Stomach (tissue), 9 donors: Measurements from ENCODE around the gene GALM. TPM values are rescaled to one million over a fixed set of nuclear protein-coding genes. Genes with fewer than 3 reads are reported as not detected.
"Not testable (repeated sequence)": the region's sequence is repeated elsewhere in the genome, so short reads cannot be mapped to it uniquely, and the experiment has no call there.

ENCODE experiments used
- DNase-seq, 2 donors: peaks; one replicate each; pipeline versions ENCODE4 v3.0.0 to v3.0.0-alpha.2; 2013 to 2019
- H3K27ac ChIP-seq, 5 donors: fragments of 200-600 bp in 4 of 5; sonication (generic) in 4 of 5; one replicate each; pipeline ENCODE4 v1.5.1; 2013 to 2019; ENCODE audit warnings: mild to moderate bottlenecking in 1 of 5, moderate library complexity in 1 of 5
- H3K27me3 ChIP-seq, 3 donors: fragments of 200-600 bp; sonication (generic); one replicate each; pipeline ENCODE4 v1.5.1; 2017 to 2019; ENCODE audit warnings: mixed run types in 1 of 3
- H3K36me3 ChIP-seq, 4 donors: fragments of 200-600 bp; sonication (generic); 1 replicate in 3 of 4; 2 replicates in 1 of 4; pipeline ENCODE4 v1.5.1; 2016 to 2019
- H3K4me1 ChIP-seq, 4 donors: fragments of 200-600 bp; sonication (generic); one replicate each; pipeline ENCODE4 v1.5.1; 2016 to 2019
- H3K4me3 ChIP-seq, 4 donors: fragments of 200-600 bp; sonication (generic) in 3 of 4; one replicate each; pipeline ENCODE4 v1.5.1; 2016 to 2019; ENCODE audit warnings: mild to moderate bottlenecking in 1 of 4
- H3K9me3 ChIP-seq, 4 donors: fragments of 200-600 bp; sonication (generic); one replicate each; pipeline ENCODE4 v1.5.1; 2016 to 2019
- EP300 ChIP-seq: sonication (generic); formaldehyde crosslinking; IDR thresholded peaks from one replicate; pipeline ENCODE4 v1.6.1; 2017; ENCODE audit warnings: antibody characterized with exemption
- POLR2A ChIP-seq, 4 donors: fragments of 450-650 bp; IDR thresholded peaks; one replicate each; pipeline ENCODE4 v1.6.1; 2016; ENCODE audit warnings: antibody characterized with exemption in 4 of 4, control low read depth in 2 of 4, mild to moderate bottlenecking in 1 of 4, moderate library complexity in 1 of 4
- POLR2AphosphoS5 ChIP-seq, 3 donors: sonication (generic); formaldehyde crosslinking; IDR thresholded peaks; one replicate each; pipeline ENCODE4 v1.6.1; 2016; ENCODE audit warnings: antibody characterized with exemption in 3 of 3
- WGBS, 5 donors: extraction: QIAGEN DNeasy Blood & Tissue Kit in 3 of 5; methylation state at CpG; one replicate each; pipeline versions ENCODE4 v1.1.5 to v1.1.7; 2013 to 2018; 5-methylcytosine and 5-hydroxymethylcytosine counted together
- intact Hi-C: fragments of 100-400 bp; cut with DNase I; formaldehyde crosslinking; loops from one replicate; pipeline ENCODE4 v1.15.1; 2023; ENCODE audit warnings: low total_unique reads
- polyA plus RNA-seq, 3 donors: library from polyadenylated mRNA; stranded (reverse); fragments of 200-250 nt; gene quantifications; one replicate each; pipeline ENCODE4 v1.2.3, GENCODE V29; 2013
- total RNA-seq, 5 donors: library from RNA; depleted of rRNA; stranded (reverse); fragments of >200 nt; gene quantifications; one replicate each; pipeline versions ENCODE4 v1.1.0 to v1.2.3, GENCODE V29; 2014 to 2016
- TF ChIP-seq, protein P1 (sequence below), 7 experiments: fragments of 450-650 bp in 4 of 7; fragments of 200-600 bp in 3 of 7; sonication (generic) in 3 of 7; IDR thresholded peaks; one replicate each; pipeline ENCODE4 v1.5.1; 2016 to 2019; ENCODE audit warnings: antibody characterized with exemption in 7 of 7, control low read depth in 2 of 7, mild to moderate bottlenecking in 1 of 7
- donor health status: healthy with polysubstance abuse.
- donor health status: Bipolar disorder and iron deficiency.
- donor health status: healthy.

GALM gene
- total and polyA plus RNA-seq, 8 donors, result 2.2 to 17.8 (median 9.3) TPM; not detected in 1

DNA sequence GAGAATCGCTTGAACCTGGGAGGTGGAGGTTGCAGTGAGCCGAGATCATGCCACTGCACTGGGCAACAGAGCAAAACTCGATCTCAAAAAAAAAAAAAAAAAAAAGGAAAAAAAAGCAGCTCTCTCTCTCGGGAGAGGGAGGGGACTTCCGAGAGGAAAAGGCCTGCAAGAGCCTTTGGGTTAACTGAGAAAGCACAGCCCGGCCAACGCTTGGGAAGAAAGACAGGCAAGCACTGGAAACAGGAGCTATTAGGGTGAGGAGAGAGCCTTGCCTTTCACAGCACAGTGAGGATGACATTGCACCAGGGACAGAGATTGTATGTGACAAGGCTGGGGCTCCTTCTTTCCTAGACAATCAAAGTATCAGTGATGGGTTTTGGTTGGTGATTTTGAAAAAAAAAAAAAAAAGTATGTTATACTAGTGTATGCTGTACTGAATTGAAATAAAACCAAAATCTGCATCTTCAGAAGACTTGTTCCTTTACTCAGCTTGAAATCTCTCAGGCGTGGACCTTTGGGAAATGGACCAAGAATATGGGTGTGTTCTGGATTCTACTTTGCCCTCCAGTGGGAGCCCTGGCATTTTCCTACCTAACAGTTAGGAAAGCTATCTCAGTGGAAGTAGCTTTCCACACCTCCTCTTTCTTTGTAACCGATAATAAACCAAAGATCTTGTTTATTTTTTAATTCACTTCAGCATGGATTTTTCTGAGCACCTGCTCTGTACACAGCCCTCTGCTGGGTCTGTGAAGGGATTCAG lies 68.6 kb downstream of the GALM start:
- 62 to 72% (median 68%) methylated on average over 9 of the region's 9 CpGs for WGBS, 5 donors
- no peaks in the 10 kb centered on the region for H3K9me3 ChIP-seq
- intact Hi-C loops, result no loop called here
- no peak for DNase-seq
- H3K36me3 ChIP-seq, result peaks cover 10 to 72% (median 60%) of the 10 kb centered on the region in 4 donors
- H3K4me3 ChIP-seq, result no peak overlapping the region
- no peak for TF ChIP-seq POLR2AphosphoS5 (IDR thresholded peaks at IDR 0.05)
- TF ChIP-seq, protein P1, sequence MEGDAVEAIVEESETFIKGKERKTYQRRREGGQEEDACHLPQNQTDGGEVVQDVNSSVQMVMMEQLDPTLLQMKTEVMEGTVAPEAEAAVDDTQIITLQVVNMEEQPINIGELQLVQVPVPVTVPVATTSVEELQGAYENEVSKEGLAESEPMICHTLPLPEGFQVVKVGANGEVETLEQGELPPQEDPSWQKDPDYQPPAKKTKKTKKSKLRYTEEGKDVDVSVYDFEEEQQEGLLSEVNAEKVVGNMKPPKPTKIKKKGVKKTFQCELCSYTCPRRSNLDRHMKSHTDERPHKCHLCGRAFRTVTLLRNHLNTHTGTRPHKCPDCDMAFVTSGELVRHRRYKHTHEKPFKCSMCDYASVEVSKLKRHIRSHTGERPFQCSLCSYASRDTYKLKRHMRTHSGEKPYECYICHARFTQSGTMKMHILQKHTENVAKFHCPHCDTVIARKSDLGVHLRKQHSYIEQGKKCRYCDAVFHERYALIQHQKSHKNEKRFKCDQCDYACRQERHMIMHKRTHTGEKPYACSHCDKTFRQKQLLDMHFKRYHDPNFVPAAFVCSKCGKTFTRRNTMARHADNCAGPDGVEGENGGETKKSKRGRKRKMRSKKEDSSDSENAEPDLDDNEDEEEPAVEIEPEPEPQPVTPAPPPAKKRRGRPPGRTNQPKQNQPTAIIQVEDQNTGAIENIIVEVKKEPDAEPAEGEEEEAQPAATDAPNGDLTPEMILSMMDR (IDR thresholded peaks at IDR 0.05), result no peak
- no peak for TF ChIP-seq EP300
- TF ChIP-seq POLR2A (IDR thresholded peaks at IDR 0.05), result no peak
- no peaks in the 10 kb centered on the region for H3K27me3 ChIP-seq
- H3K4me1 ChIP-seq, result peaks cover 0 to 48% (median 11%) of the 10 kb centered on the region in 4 donors
- peak overlapping the region in 1 of 5 donors; percentile 24 for H3K27ac ChIP-seq

DNA sequence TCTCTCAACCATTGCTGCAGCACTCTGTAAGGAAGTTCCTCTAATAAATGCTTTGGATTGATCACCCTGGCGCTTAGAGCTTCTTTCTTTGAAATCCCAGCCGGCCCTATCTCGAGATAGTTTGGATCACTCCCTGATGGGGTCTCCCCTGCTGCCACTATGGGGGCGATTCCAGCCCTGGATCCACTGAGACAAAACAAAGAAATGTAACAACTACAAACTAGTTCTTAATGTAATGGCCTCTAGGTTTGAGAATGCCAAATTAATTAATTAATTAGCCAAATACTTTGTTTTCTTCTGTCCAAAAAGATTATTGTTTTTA lies 70.0 kb downstream of the GALM start:
- peaks cover 0 to 54% (median 13%) of the 10 kb centered on the region in 4 donors for H3K4me1 ChIP-seq
- H3K4me3 ChIP-seq, result no peak overlapping the region
- H3K36me3 ChIP-seq, result peaks cover 10 to 57% (median 48%) of the 10 kb centered on the region in 4 donors
- no peak for DNase-seq
- no peaks in the 10 kb centered on the region for H3K9me3 ChIP-seq
- no peaks in the 10 kb centered on the region for H3K27me3 ChIP-seq
- H3K27ac ChIP-seq, result peak overlapping the region in 2 of 5 donors; percentile 66 to 79
- TF ChIP-seq POLR2AphosphoS5 (IDR thresholded peaks at IDR 0.05) (no peak), EP300 (no peak), POLR2A (IDR thresholded peaks at IDR 0.05) (no peak)
- TF ChIP-seq, protein P1 (IDR thresholded peaks at IDR 0.05), result no peak
- WGBS, 5 donors, result 62 to 77% (median 70%) methylated on average over 4 of the region's 4 CpGs
- intact Hi-C loops, result no loop called here

DNA sequence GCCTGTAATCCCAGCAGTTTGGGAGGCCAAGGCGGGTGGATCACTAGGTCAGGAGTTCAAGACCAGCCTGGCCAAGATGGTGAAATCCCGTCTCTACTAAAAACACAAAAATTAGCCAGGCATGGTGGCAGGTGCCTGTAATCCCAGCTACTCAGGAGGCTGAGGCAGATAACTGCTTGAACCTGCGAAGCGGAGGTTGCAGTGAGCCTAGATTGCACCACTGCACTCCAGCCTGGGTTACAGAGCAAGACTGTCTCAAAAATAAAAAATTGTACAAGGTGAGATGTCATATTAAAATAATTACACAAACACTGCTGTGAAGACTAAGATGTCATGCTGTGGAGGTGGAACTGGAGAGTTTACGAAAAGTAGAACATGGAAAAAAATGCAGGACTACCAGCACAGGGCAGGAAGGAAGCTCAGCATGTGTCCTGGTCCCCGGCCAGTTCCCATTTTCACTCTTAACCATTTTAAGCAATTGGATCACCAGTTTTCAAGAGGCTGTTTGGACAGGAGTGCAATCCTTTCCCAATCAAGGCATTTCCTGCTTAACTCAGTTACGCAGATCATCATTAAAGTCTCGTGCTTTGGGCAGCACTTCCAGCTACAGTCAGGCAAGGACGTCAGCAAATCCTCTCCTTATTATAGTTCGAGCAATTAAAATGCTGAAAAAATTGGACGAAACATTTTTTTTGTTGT lies 71.2 kb downstream of the GALM start:
- H3K9me3 ChIP-seq, H3K27me3 ChIP-seq, intact Hi-C loops, H3K4me3 ChIP-seq: not testable (repeated sequence)
- H3K4me1 ChIP-seq, result peaks cover 0 to 60% (median 20%) of the 10 kb centered on the region in 4 donors
- WGBS, 5 donors, result 72 to 87% (median 78%) methylated on average over 11 of the region's 11 CpGs
- DNase-seq, result peak in 1 of 2 donors; percentile 32
- peaks cover 10 to 53% (median 45%) of the 10 kb centered on the region in 4 donors for H3K36me3 ChIP-seq
- H3K27ac ChIP-seq, result peak overlapping the region in 4 of 5 donors; percentile 54 to 79 (median 68)
- peak; percentile 33 to 81 (median 62) for TF ChIP-seq POLR2AphosphoS5 (IDR thresholded peaks at IDR 0.05)
- TF ChIP-seq EP300, result peak; percentile 56

DNA sequence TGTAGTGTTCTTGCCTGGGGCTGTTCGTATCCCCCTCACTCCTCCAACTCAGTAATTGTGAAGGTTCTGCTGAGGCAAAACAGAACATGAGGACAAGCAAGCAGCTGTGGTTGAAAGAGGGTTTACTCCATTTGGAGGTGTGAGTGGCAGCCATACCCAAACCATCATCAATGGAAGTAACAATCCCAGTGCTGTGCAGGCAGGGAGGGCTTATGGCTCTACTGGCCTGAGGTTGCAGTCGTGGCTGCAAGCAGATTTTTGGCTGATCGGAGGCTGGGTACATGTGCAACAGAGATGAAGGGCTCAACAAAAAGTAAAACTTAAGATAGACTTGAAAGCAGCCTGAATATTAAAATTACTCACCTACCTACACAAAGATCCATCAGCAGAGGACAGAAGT lies 72.0 kb downstream of the GALM start:
- Histone ChIP-seq H3K36me3 (peaks cover 10 to 53% (median 45%) of the 10 kb centered on the region in 4 donors), H3K9me3 (no peaks in the 10 kb centered on the region), H3K4me1 (peaks cover 0 to 60% (median 24%) of the 10 kb centered on the region in 4 donors), H3K4me3 (no peak overlapping the region), H3K27me3 (no peaks in the 10 kb centered on the region), H3K27ac (peak overlapping the region in 4 of 5 donors; percentile 54 to 79 (median 68))
- intact Hi-C loops, result no loop called here
- DNase-seq, result no peak
- TF ChIP-seq, protein P1 (IDR thresholded peaks at IDR 0.05), result no peak
- TF ChIP-seq POLR2AphosphoS5 (IDR thresholded peaks at IDR 0.05) (no peak), POLR2A (IDR thresholded peaks at IDR 0.05) (no peak), EP300 (no peak)
- whole genome bisulfite sequencing, 5 donors, result 83 to 90% (median 88%) methylated on average over 3 of the region's 3 CpGs
